ENCODE data around the gene HS3ST3B1.

GRCh38 chr17:14282726-14283125, 18.2 kb upstream of the HS3ST3B1 start:
- TF ChIP-seq CTCF (conservative IDR thresholded peaks at IDR 0.05) = no peak
- TF ChIP-seq ZFX (IDR thresholded peaks at IDR 0.05) = no peak

All from C4-2B (cell line).